Activated naive CD4-positive, alpha-beta T cell treated with anti-CD3 and anti-CD28 coated beads for 36 hours (primary cell): ENCODE measurements around the gene GRIN1. TPM values are rescaled to one million over a fixed set of nuclear protein-coding genes. Genes with fewer than 3 reads are reported as not detected.

ENCODE experiments used
- CTCF ChIA-PET: fragments of 350-600 bp; sonication (Branson Sonifier 250); formaldehyde crosslinking; loops from one replicate; lab custom pipeline; 2021; ENCODE audit warnings: antibody characterized with exemption; lab: Charles Lee
- DNase-seq: peaks from one replicate; pipeline ENCODE4 v3.0.0-alpha.2; 2020
- H3K27ac Mint-ChIP-seq: one replicate; pipeline ENCODE4 v1.8.0; 2021; ENCODE audit warnings: mild to moderate bottlenecking, mixed read lengths
- H3K27me3 Mint-ChIP-seq: one replicate; pipeline ENCODE4 v1.8.0; 2021; ENCODE audit warnings: low read depth, mixed read lengths
- H3K36me3 Mint-ChIP-seq: one replicate; pipeline ENCODE4 v1.8.0; 2021; ENCODE audit warnings: low read depth, mixed read lengths
- H3K4me1 Mint-ChIP-seq: one replicate; pipeline ENCODE4 v1.8.0; 2021; ENCODE audit warnings: low read depth, mixed read lengths
- H3K4me3 Mint-ChIP-seq: one replicate; pipeline ENCODE4 v1.8.0; 2021; ENCODE audit warnings: mild to moderate bottlenecking, moderate library complexity, mixed read lengths
- H3K9me3 Mint-ChIP-seq: one replicate; pipeline ENCODE4 v1.8.0; 2021; ENCODE audit warnings: mixed read lengths
- intact Hi-C: fragments of 100-400 bp; cut with micrococcal nuclease; formaldehyde crosslinking; loops from one replicate; pipeline ENCODE4 v1.15.1; 2023
- total RNA-seq, 2 experiments: library from RNA; stranded (reverse); gene quantifications; one replicate each; pipeline ENCODE4 v1.2.3, GENCODE V29; 2021

Gene GRIN1
- total RNA-seq, 2 experiments from 2014 or later = 0.35 TPM; not detected in 1

- intact Hi-C loops = loop anchor here (5.0 kb wide), 2 partner anchors 48 to 58 kb away; no protein-coding TSS in a partner anchor
- CTCF ChIA-PET = interaction anchor here (0.6 to 1.9 kb wide), 5 partner anchors 13 to 56 kb away, joined by 3 to 5 read pairs (median 3); no protein-coding TSS in a partner anchor
- Mint-ChIP-seq H3K36me3 (peaks cover 2% of the 10 kb centered on the region), H3K4me3 (no peak overlapping the region), H3K9me3 (no peaks in the 10 kb centered on the region), H3K4me1 (peaks cover 8% of the 10 kb centered on the region), H3K27ac (no peak overlapping the region), H3K27me3 (peaks cover 14% of the 10 kb centered on the region)
- DNase-seq = peak; percentile 31
These were observed 35.9 kb downstream of the GRIN1 start for GRCh38 chr9:137174722-137175293.

GRCh38 chr9:137175345-137175961 is 36.5 kb downstream of the GRIN1 start:
- intact Hi-C loops = loop anchor here (5.0 kb wide), 1 partner anchor 58 kb away; no protein-coding TSS in a partner anchor
- H3K4me3 Mint-ChIP-seq = no peak overlapping the region
- H3K4me1 Mint-ChIP-seq = peaks cover 8% of the 10 kb centered on the region
- H3K27me3 Mint-ChIP-seq = peaks cover 9% of the 10 kb centered on the region
- no peaks in the 10 kb centered on the region for H3K9me3 Mint-ChIP-seq
- peak; percentile 60 for DNase-seq
- CTCF ChIA-PET = interaction anchor here (0.6 to 1.9 kb wide), 6 partner anchors 12 to 108 kb away, joined by 3 to 5 read pairs (median 3); no protein-coding TSS in a partner anchor
- H3K27ac Mint-ChIP-seq = no peak overlapping the region
- H3K36me3 Mint-ChIP-seq = peaks cover 2% of the 10 kb centered on the region

GRCh38 chr9:137176302-137177182 is 37.6 kb downstream of the GRIN1 start:
- H3K27me3 Mint-ChIP-seq = peaks cover 4% of the 10 kb centered on the region
- peaks cover 2% of the 10 kb centered on the region for H3K36me3 Mint-ChIP-seq
- H3K4me1 Mint-ChIP-seq = peaks cover 8% of the 10 kb centered on the region
- H3K4me3 Mint-ChIP-seq = no peak overlapping the region
- no peak overlapping the region for H3K27ac Mint-ChIP-seq
- H3K9me3 Mint-ChIP-seq = no peaks in the 10 kb centered on the region
- CTCF ChIA-PET = interaction anchor here (0.7 to 1.9 kb wide), 4 partner anchors 13 to 268 kb away, joined by 3 to 5 read pairs (median 4); no protein-coding TSS in a partner anchor
- intact Hi-C loops = loop anchor here (5.0 kb wide), 1 partner anchor 59 kb away; no protein-coding TSS in a partner anchor
- DNase-seq = no peak

DNA sequence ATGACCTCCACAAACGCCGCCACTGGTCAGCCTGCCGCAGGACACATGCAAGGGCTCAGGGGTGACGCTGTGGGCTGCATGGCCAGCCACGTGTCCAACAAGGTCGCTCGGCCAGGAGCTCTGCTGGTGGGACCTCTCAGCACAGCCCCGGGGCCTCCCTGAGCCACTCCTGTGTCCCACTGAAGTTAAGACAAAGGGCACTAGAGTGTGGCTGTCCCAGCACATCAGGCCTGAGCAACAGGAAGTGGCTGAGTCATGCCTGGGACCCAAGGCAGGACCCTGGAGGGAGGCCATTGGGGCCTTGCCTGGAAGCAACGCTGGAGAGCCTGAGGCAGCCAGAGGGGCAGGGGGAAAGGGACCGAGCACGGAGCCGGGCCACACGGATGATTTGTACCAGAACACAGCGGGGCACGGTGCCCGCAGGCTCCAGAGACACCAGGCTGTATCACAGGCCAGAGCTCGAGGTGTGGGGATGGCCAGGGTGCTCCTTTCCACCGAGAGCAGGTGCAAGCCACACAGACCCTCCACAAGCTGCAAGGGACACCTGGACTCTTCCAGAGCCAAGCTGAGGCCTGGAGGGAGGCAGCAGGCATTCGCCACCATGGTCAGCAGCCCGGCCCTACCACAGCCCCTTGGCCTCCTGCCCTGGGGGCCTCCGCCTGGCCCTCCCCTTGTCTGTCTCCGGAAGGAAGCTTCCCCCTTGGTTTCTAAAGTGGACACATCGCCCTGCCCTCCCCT is 39.4 kb downstream of the GRIN1 start:
- Mint-ChIP-seq H3K9me3 (no peaks in the 10 kb centered on the region), H3K4me1 (peaks cover 5% of the 10 kb centered on the region), H3K36me3 (peaks cover 5% of the 10 kb centered on the region), H3K27me3 (no peaks in the 10 kb centered on the region), H3K4me3 (no peak overlapping the region), H3K27ac (no peak overlapping the region)
- intact Hi-C loops = loop anchor here (5.0 kb wide), 1 partner anchor 61 kb away; no protein-coding TSS in a partner anchor
- CTCF ChIA-PET = interaction anchor here (1.1 kb wide), 1 partner anchor 58 kb away, joined by 3 read pairs; no protein-coding TSS in a partner anchor
- DNase-seq = no peak

- no peaks in the 10 kb centered on the region for H3K9me3 Mint-ChIP-seq
- no peaks in the 10 kb centered on the region for H3K27me3 Mint-ChIP-seq
- intact Hi-C loops = loop anchor here (5.0 kb wide), 1 partner anchor 62 kb away; no protein-coding TSS in a partner anchor
- H3K27ac Mint-ChIP-seq = peak overlapping the region; percentile 53
- no peak for DNase-seq
- peaks cover 5% of the 10 kb centered on the region for H3K36me3 Mint-ChIP-seq
- CTCF ChIA-PET = no interaction called here
- no peak overlapping the region for H3K4me3 Mint-ChIP-seq
- peaks cover 6% of the 10 kb centered on the region for H3K4me1 Mint-ChIP-seq
These were observed 40.1 kb downstream of the GRIN1 start for GRCh38 chr9:137178939-137179630.

DNA sequence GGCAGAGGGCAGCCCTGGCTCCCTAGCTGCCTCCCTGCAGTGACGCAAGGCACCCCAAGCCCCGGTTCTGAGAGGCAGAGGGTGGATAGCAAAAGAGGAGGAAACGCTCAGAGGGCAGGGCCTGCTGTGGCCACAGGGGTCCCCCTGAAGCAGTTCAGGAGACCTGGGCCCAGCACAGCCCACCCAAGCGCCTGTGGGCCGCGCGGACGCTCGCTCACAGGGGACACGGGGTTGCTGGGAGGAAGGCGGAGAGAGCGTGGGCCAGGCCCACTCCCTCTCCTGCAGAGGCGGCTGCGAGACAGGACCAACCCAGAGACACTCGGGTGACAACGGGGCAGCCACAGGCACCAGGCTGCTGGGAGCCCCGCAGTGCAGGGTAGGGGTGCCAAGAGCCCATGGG is 40.8 kb downstream of the GRIN1 start:
- H3K27me3 Mint-ChIP-seq = no peaks in the 10 kb centered on the region
- CTCF ChIA-PET = no interaction called here
- no peak for DNase-seq

GRCh38 chr9:137180491-137180890 is 41.5 kb downstream of the GRIN1 start:
- no peak for DNase-seq
- Mint-ChIP-seq H3K4me3 (no peak overlapping the region), H3K27ac (no peak overlapping the region), H3K4me1 (peaks cover 9% of the 10 kb centered on the region), H3K36me3 (peaks cover 8% of the 10 kb centered on the region), H3K27me3 (no peaks in the 10 kb centered on the region), H3K9me3 (no peaks in the 10 kb centered on the region)
- CTCF ChIA-PET = interaction anchor here (0.5 kb wide), 1 partner anchor 113 kb away, joined by 3 read pairs; no protein-coding TSS in a partner anchor
- intact Hi-C loops = no loop called here

More for the DNA sequence above, 40.8 kb downstream of the GRIN1 start:
- intact Hi-C loops = loop anchor here (5.0 kb wide), 1 partner anchor 62 kb away; no protein-coding TSS in a partner anchor
- no peaks in the 10 kb centered on the region for H3K9me3 Mint-ChIP-seq
- peaks cover 8% of the 10 kb centered on the region for H3K36me3 Mint-ChIP-seq
- H3K4me3 Mint-ChIP-seq = no peak overlapping the region
- no peak overlapping the region for H3K27ac Mint-ChIP-seq
- H3K4me1 Mint-ChIP-seq = peaks cover 9% of the 10 kb centered on the region

DNA sequence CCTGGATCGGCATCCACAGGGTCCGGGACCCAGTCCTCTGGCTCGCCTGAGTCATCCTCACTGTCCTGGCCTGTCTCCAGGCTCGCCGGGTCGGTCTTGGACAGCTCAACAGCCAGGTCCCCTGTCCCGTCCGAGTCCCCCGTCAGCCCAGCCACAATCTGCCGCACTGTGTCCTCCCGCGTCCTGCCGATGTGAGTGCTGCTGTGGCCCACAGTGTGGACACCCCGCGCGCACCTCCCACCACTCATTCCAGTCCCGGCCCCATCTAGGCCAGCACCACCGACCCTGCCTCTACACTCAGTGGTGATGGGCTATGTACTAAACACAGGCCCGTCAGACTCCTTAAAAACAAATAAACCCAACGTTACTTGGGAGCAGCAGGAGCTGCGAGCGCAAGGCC is 42.7 kb downstream of the GRIN1 start:
- peaks cover 12% of the 10 kb centered on the region for H3K4me1 Mint-ChIP-seq
- intact Hi-C loops = no loop called here
- peaks cover 8% of the 10 kb centered on the region for H3K36me3 Mint-ChIP-seq
- H3K27me3 Mint-ChIP-seq = no peaks in the 10 kb centered on the region
- H3K9me3 Mint-ChIP-seq = no peaks in the 10 kb centered on the region
- H3K4me3 Mint-ChIP-seq = no peak overlapping the region
- no peak for DNase-seq
- CTCF ChIA-PET = no interaction called here
- no peak overlapping the region for H3K27ac Mint-ChIP-seq

DNA sequence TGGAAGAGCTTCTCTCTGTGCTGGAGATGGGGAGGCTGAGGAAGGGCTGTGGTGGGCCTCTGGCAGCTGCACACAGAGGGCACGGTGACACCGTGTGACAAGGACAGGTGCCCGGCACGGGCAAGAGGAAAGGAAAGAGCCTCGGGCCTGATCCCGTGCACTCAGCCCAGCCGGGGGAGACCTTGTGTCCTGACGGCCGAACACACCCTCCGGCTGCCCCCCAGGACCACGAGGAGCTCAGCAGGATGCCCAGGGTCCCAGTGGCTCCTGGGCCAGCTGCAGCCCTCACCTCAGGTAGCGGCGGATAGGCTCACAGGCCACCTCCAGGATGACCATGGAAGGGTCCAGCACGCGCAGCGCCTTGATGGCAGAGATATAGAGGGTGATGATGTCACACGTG is 43.9 kb downstream of the GRIN1 start:
- Mint-ChIP-seq H3K9me3 (no peaks in the 10 kb centered on the region), H3K4me3 (no peak overlapping the region), H3K36me3 (peaks cover 7% of the 10 kb centered on the region), H3K4me1 (peaks cover 23% of the 10 kb centered on the region), H3K27me3 (no peaks in the 10 kb centered on the region), H3K27ac (no peak overlapping the region)
- DNase-seq = no peak
- intact Hi-C loops = no loop called here
- CTCF ChIA-PET = no interaction called here

DNA sequence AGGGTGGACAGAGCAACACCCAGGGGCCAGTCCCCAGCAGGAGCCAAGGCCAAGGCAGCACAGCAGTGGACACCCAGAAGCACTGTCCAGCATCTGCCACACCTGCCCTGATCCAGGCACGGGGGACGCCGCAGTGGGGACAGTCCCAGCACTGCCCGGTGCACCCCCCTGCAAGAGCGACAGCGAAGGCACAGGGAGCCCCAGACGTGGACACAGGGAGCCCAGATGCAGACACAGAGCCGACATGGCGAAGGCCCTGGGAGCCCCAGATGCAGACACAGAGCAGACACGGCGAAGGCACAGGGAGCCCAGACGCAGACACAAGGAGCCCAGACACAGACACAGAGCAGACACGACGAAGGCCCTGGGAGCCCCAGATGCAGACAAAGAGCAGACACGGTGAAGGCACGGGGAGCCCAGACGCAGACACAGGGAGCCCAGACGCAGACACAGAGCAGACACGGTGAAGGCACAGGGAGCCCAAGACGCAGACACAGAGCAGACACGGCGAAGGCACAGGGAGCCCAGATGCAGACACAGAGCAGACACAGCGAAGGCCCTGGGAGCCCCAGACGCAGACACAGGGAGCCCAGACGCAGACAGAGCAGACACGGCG is 45.1 kb downstream of the GRIN1 start:
- H3K27ac Mint-ChIP-seq = no peak overlapping the region
- H3K4me1 Mint-ChIP-seq = peaks cover 25% of the 10 kb centered on the region
- no peak overlapping the region for H3K4me3 Mint-ChIP-seq
- DNase-seq = no peak
- H3K9me3 Mint-ChIP-seq = no peaks in the 10 kb centered on the region
- no peaks in the 10 kb centered on the region for H3K27me3 Mint-ChIP-seq
- CTCF ChIA-PET = interaction anchor here (0.6 kb wide), 1 partner anchor 97 kb away, joined by 3 read pairs; the partner anchor contains the start of gene MAN1B1
- H3K36me3 Mint-ChIP-seq = peaks cover 8% of the 10 kb centered on the region
- intact Hi-C loops = no loop called here
